IPS-18c (cell line): ENCODE measurements around the gene CCDC78.

Experiments
- H3K4me3 ChIP-seq: 2 replicates; pipeline ENCODE4 v1.7.0; 2013; ENCODE audit warnings: low read depth, mild to moderate bottlenecking, low read length, moderate library complexity; ENCODE audit not compliant: insufficient read depth
- H3K9me3 ChIP-seq: one replicate; pipeline ENCODE4 v1.6.1; 2013; ENCODE audit warnings: mild to moderate bottlenecking, low read length, moderate library complexity; ENCODE audit not compliant: control insufficient read depth, insufficient read depth

Gene CCDC78

GRCh38 chr16:730666-731509 lies 4.6 kb upstream of the CCDC78 start:
- H3K9me3 ChIP-seq, result no peaks in the 10 kb centered on the region
- H3K4me3 ChIP-seq, result no peak overlapping the region

- Histone ChIP-seq H3K9me3 (peaks cover 3% of the 10 kb centered on the region), H3K4me3 (no peak overlapping the region)
Observed at GRCh38 chr16:729768-730665, 3.8 kb upstream of the CCDC78 start.

GRCh38 chr16:728890-729744 lies 2.9 kb upstream of the CCDC78 start:
- H3K4me3 ChIP-seq, result peak overlapping the region; percentile 61

GRCh38 chr16:728131-728889 lies 2.1 kb upstream of the CCDC78 start:
- H3K4me3 ChIP-seq, result peak overlapping the region; percentile 61
- H3K9me3 ChIP-seq, result peaks cover 3% of the 10 kb centered on the region

More at GRCh38 chr16:728890-729744, 2.9 kb upstream of the CCDC78 start:
- H3K9me3 ChIP-seq, result peaks cover 3% of the 10 kb centered on the region

- H3K4me3 ChIP-seq, result peak overlapping the region; percentile 65
Observed at GRCh38 chr16:727291-727977, 1.2 kb upstream of the CCDC78 start.

GRCh38 chr16:726188-726437 lies 130 bp downstream of the CCDC78 start:
- peaks cover 3% of the 10 kb centered on the region for H3K9me3 ChIP-seq
- H3K4me3 ChIP-seq, result peak overlapping the region; percentile 55; the same call in 1 of the 2 replicates

More at GRCh38 chr16:727291-727977, 1.2 kb upstream of the CCDC78 start:
- peaks cover 3% of the 10 kb centered on the region for H3K9me3 ChIP-seq

- Histone ChIP-seq H3K9me3 (peaks cover 3% of the 10 kb centered on the region), H3K4me3 (no peak overlapping the region)
Observed at GRCh38 chr16:725463-726187, 618 bp downstream of the CCDC78 start.

- Histone ChIP-seq H3K4me3 (no peak overlapping the region), H3K9me3 (peaks cover 3% of the 10 kb centered on the region)
Observed at GRCh38 chr16:725041-725376, 1.2 kb downstream of the CCDC78 start.

GRCh38 chr16:724188-725040 lies 1.8 kb downstream of the CCDC78 start:
- H3K4me3 ChIP-seq, result no peak overlapping the region
- H3K9me3 ChIP-seq, result peaks cover 3% of the 10 kb centered on the region

- H3K4me3 ChIP-seq, result no peak overlapping the region
- H3K9me3 ChIP-seq, result peaks cover 3% of the 10 kb centered on the region
Observed at GRCh38 chr16:723695-724094, 2.5 kb downstream of the CCDC78 start.

- Histone ChIP-seq H3K9me3 (peaks cover 3% of the 10 kb centered on the region), H3K4me3 (no peak overlapping the region)
Observed at GRCh38 chr16:722835-723633, 3.2 kb downstream of the CCDC78 start.

- H3K4me3 ChIP-seq, result peak overlapping the region; percentile 84; the same call in 1 of the 2 replicates
- H3K9me3 ChIP-seq, result peaks cover 3% of the 10 kb centered on the region
Observed at GRCh38 chr16:721765-722540, 4.3 kb downstream of the CCDC78 start.

- Histone ChIP-seq H3K9me3 (peaks cover 3% of the 10 kb centered on the region), H3K4me3 (peak within 1 kb of the TSS; percentile 84)
Observed at GRCh38 chr16:720990-721764, 5.1 kb downstream of the CCDC78 start, which contains the start of gene ANTKMT. ANTKMT (plus strand) TSS chr16:721146; CDS start chr16:721275, 129 bp downstream.
